Measurements from ENCODE around the gene SNX11. TPM values are rescaled to one million over a fixed set of nuclear protein-coding genes. Genes with fewer than 3 reads are reported as not detected.

SNX11 gene
- polyA plus RNA-seq, 1 experiment: 27.3 TPM

GRCh38 chr17:48153691-48154358 is 46.3 kb downstream of the SNX11 start:
- DNase-seq (ENCODE audit: low read depth): no peak
- peak; percentile 58 for TF ChIP-seq CTCF (IDR thresholded peaks at IDR 0.05; ENCODE audit: insufficient read depth, low read depth, low read length)
- POLR2A ChIA-PET: no interaction called here
- no peaks in the 10 kb centered on the region for H3K36me3 ChIP-seq (ENCODE audit: control insufficient read depth, insufficient read depth, low read length)
- H3K4me3 ChIP-seq (ENCODE audit: low read depth, low read length): no peak overlapping the region
- CTCF ChIA-PET: interaction anchor here (0.7 to 1.7 kb wide), 13 partner anchors 9 to 439 kb away, joined by 3 to 7 read pairs (median 3); no protein-coding TSS in a partner anchor
- peaks cover 32% of the 10 kb centered on the region for H3K27me3 ChIP-seq (ENCODE audit: control insufficient read depth, insufficient read depth, low read length)

- POLR2A ChIA-PET: no interaction called here
- Histone ChIP-seq H3K27me3 (ENCODE audit: control insufficient read depth, insufficient read depth, low read length) (peaks cover 21% of the 10 kb centered on the region), H3K36me3 (ENCODE audit: control insufficient read depth, insufficient read depth, low read length) (no peaks in the 10 kb centered on the region), H3K4me3 (ENCODE audit: low read depth, low read length) (no peak overlapping the region)
- no peak for TF ChIP-seq CTCF (IDR thresholded peaks at IDR 0.05; ENCODE audit: insufficient read depth, low read depth, low read length)
- CTCF ChIA-PET: interaction anchor here (0.6 to 1.5 kb wide), 6 partner anchors 9 to 244 kb away, joined by 3 to 4 read pairs (median 3); no protein-coding TSS in a partner anchor
- DNase-seq (ENCODE audit: low read depth): no peak
These were observed 48.5 kb downstream of the SNX11 start for GRCh38 chr17:48155889-48156611.

- no peak for TF ChIP-seq CTCF (IDR thresholded peaks at IDR 0.05; ENCODE audit: insufficient read depth, low read depth, low read length)
- POLR2A ChIA-PET: no interaction called here
- DNase-seq (ENCODE audit: low read depth): no peak
- Histone ChIP-seq H3K27me3 (ENCODE audit: control insufficient read depth, insufficient read depth, low read length) (peaks cover 16% of the 10 kb centered on the region), H3K36me3 (ENCODE audit: control insufficient read depth, insufficient read depth, low read length) (no peaks in the 10 kb centered on the region), H3K4me3 (ENCODE audit: low read depth, low read length) (no peak overlapping the region)
- CTCF ChIA-PET: interaction anchor here (0.6 to 1.3 kb wide), 4 partner anchors 149 to 463 kb away, joined by 3 to 4 read pairs (median 3); no protein-coding TSS in a partner anchor
These were observed 51.7 kb downstream of the SNX11 start for GRCh38 chr17:48159232-48159631.

GRCh38 chr17:48160177-48161081 is 52.9 kb downstream of the SNX11 start:
- CTCF ChIA-PET: no interaction called here

More at GRCh38 chr17:48160177-48161081, 52.9 kb downstream of the SNX11 start:
- no peaks in the 10 kb centered on the region for H3K36me3 ChIP-seq (ENCODE audit: control insufficient read depth, insufficient read depth, low read length)
- no peak for TF ChIP-seq CTCF (IDR thresholded peaks at IDR 0.05; ENCODE audit: insufficient read depth, low read depth, low read length)
- POLR2A ChIA-PET: no interaction called here
- DNase-seq (ENCODE audit: low read depth): no peak
- peaks cover 14% of the 10 kb centered on the region for H3K27me3 ChIP-seq (ENCODE audit: control insufficient read depth, insufficient read depth, low read length)
- no peak overlapping the region for H3K4me3 ChIP-seq (ENCODE audit: low read depth, low read length)

Data from BJ (cell line).